Stimulated activated naive B cell treated with anti-CD40 and anti-IgM and Interleukin-4, amounts not matched to agents 10 μg/mL and 1 μg/mL and 100 μg/mL, for 72 hours (primary cell): ENCODE measurements around the gene NPC1.
A peak's percentile ranks its signal among the peaks of the same experiment; 100 is the strongest.
"Not testable (repeated sequence)": the region's sequence is repeated elsewhere in the genome, so short reads cannot be mapped to it uniquely, and the experiment has no call there.

Experiments
- ATAC-seq, 2 donors: fragments of 150-1000 bp; cut with Tn5 transposase; replicated peaks; 2 replicates each; pipeline ENCODE4 v1.10.0; 2021; ENCODE audit warnings: moderate library complexity in 1 of 2
- DNase-seq: peaks from one replicate; pipeline ENCODE4 v3.0.0; 2021
- H3K27ac Mint-ChIP-seq: one replicate; pipeline ENCODE4 v1.8.0; 2022; ENCODE audit warnings: mild to moderate bottlenecking, mixed read lengths
- H3K27me3 Mint-ChIP-seq, 2 donors: one replicate each; pipeline ENCODE4 v1.8.0; 2022; ENCODE audit warnings: mixed read lengths in 2 of 2
- H3K36me3 Mint-ChIP-seq, 2 donors: one replicate each; pipeline ENCODE4 v1.8.0; 2022; ENCODE audit warnings: mixed read lengths in 2 of 2, mild to moderate bottlenecking in 1 of 2
- H3K4me1 Mint-ChIP-seq, 2 donors: one replicate each; pipeline ENCODE4 v1.8.0; 2022; ENCODE audit warnings: mixed read lengths in 2 of 2, mild to moderate bottlenecking in 1 of 2
- H3K4me3 Mint-ChIP-seq, 2 donors: one replicate each; pipeline ENCODE4 v1.8.0; 2022; ENCODE audit warnings: mild to moderate bottlenecking in 2 of 2, mixed read lengths in 2 of 2, moderate library complexity in 1 of 2
- H3K9me3 Mint-ChIP-seq, 2 donors: one replicate each; pipeline ENCODE4 v1.8.0; 2022; ENCODE audit warnings: mixed read lengths in 2 of 2, mild to moderate bottlenecking in 1 of 2

Gene NPC1

DNA sequence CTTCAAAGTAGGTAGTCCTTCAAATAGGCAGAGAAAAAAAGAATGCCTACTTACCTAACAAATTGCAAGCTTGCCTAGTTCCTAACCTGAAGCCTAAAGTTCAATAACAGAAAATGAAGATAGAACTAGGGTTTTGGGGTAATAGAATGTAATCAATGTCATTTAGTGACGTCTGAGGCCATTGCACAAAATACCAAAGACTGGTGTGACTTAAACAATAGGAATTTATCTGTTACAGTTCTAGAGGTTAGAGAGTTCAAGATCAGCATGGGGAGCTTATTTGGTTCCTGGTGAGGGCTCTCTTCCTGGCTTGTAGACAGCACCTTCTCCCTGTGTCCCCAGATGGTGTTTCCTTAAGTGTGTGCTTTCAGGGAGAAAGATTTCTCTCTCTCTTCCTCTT lies 4.7 kb upstream of the NPC1 start:
- H3K4me3 Mint-ChIP-seq, result no peak overlapping the region
- peaks cover 4 to 12% of the 10 kb centered on the region in 2 donors for H3K4me1 Mint-ChIP-seq
- ATAC-seq, result no peak
- H3K27ac Mint-ChIP-seq, result no peak overlapping the region
- no peaks in the 10 kb centered on the region for H3K9me3 Mint-ChIP-seq
- H3K27me3 Mint-ChIP-seq, result no peaks in the 10 kb centered on the region
- DNase-seq, result no peak
- H3K36me3 Mint-ChIP-seq, result no peaks in the 10 kb centered on the region

DNA sequence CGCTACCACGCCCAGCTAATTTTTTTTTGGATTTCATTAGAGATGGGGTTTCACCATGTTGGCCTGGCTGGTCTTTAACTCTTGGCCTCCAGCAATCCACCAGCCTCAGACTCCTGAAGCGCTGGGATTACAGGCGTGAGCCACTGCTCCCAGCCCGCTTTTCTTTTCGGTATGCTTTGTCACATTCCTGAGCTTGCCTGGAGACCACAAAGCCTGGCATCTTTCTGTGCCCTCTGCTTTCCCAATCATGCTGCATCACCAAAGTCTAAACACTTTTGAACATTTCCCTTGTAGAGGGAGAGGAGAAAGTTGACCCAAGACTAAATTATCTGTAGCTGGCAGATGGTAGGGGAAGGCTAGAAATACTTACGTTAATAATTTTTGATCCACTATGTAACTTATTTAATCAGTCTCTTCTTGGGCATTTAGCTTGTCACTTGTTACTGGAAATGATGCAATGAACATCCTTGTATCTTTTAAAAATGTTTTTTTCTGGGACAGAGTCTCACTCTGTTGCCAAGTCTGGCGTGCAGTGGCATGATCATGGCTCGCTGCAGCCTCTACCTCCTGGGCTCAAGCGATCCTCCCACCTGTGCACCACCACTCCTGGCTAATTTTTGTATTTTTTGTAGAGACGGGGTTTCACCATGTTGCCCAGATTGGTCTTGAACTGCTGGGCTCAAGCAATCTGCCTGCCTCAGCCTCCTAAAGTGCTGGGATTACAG lies 2.7 kb upstream of the NPC1 start:
- H3K4me3 Mint-ChIP-seq, result no peak overlapping the region
- ATAC-seq (no peak), DNase-seq (no peak)
- peaks cover 2% of the 10 kb centered on the region in 2 donors for H3K36me3 Mint-ChIP-seq
- no peaks in the 10 kb centered on the region for H3K27me3 Mint-ChIP-seq
- no peaks in the 10 kb centered on the region for H3K9me3 Mint-ChIP-seq
- H3K27ac Mint-ChIP-seq, result no peak overlapping the region
- H3K4me1 Mint-ChIP-seq, result peaks cover 12 to 24% of the 10 kb centered on the region in 2 donors

DNA sequence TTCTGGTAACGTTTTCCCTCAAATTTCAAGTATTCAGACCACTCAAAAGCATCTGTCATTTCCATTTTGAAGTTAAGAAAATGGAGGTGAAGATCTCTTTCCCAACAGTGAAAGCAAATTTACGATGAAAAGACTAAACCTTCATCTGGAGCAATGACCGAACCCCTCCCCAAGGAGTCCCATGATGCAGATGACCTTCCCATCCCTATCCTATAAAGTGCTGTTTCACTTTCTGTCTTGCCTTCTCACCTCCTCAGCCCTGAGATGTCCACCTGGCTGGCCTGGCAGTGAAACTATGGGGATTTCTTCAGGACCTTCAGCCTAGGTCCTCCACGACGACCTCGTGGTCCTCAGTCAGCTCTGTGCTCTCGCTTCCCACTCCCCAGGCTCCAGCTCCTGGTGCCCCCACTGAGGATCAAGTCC lies 925 bp upstream of the NPC1 start:
- peaks cover 14 to 36% of the 10 kb centered on the region in 2 donors for H3K4me1 Mint-ChIP-seq
- H3K27ac Mint-ChIP-seq, result peak overlapping the region; percentile 91
- DNase-seq (no peak), ATAC-seq (no peak)
- no peaks in the 10 kb centered on the region for H3K9me3 Mint-ChIP-seq
- H3K36me3 Mint-ChIP-seq, result peaks cover 2 to 11% of the 10 kb centered on the region in 2 donors
- no peaks in the 10 kb centered on the region for H3K27me3 Mint-ChIP-seq
- peak overlapping the region; percentile 92 to 95 for H3K4me3 Mint-ChIP-seq

DNA sequence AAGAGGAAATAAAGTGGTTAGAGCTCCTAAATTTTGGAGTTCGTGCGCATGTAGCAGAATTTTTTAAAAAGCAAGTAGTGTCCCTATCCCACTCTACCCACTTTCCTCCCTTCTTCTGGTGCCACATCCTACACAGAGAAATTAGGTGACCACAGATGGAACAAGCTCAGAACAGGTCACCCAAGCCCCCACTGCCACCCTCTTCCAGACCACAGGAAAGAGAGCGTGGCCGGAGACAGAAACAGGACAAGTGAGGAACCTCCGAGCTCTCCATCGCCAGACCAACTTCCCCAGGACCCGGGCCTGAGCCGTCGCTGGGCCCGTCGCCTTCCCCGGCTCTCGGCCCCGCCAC lies 433 bp downstream of the NPC1 start:
- Mint-ChIP-seq H3K27me3 (no peaks in the 10 kb centered on the region), H3K27ac (peak overlapping the region; percentile 97), H3K9me3 (no peaks in the 10 kb centered on the region), H3K36me3 (peaks cover 7 to 20% of the 10 kb centered on the region in 2 donors), H3K4me3 (peak overlapping the region; percentile 92 to 95), H3K4me1 (peaks cover 14 to 46% of the 10 kb centered on the region in 2 donors)
- DNase-seq (no peak), ATAC-seq (no peak)

DNA sequence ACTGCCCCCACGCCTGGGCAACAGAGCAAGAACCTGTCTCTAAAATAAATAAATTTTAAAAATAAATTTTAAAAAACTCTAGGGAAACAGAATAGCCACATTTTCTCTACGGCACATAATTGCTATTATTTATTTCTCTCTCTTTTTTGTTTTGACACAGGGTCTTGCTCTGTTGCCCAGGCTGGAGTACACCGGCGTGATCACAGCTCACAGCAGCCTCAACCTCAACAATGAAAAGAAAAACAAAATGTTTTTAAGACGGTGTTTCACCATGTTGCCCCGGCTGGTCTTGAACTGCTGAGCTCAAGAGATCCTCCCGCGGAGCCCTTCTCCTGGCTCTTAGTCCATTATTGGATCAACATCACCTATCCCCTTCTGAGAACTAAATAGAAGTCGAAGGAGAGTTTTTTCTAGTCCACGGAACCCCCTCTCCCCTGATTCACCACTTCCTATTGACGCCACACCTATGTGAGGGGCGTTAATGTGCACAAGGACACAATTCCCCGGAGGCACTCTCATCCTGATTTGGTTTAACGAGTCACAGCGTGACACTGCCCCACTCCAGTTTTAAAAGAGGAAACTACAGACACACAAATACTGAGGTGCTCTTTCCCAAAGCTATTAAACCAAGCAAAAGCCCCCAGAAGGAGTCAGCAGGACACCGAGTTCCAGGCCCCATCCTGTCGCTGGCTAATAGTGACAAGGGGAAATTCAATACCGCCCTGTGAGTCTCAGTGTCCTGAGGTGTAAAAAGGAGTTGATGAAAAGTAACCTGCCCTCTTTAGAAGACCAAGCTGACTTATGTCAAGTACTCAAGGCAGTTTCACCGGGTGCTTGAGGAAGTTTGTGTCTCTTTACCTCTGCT lies 1.1 kb downstream of the NPC1 start:
- ATAC-seq (peak; percentile 8 to 17), DNase-seq (peak; percentile 36)
- Mint-ChIP-seq H3K4me3 (peak overlapping the region; percentile 92 to 95), H3K27ac (peak overlapping the region; percentile 97), H3K4me1 (peaks cover 15 to 52% of the 10 kb centered on the region in 2 donors), H3K27me3 (no peaks in the 10 kb centered on the region), H3K9me3 (no peaks in the 10 kb centered on the region), H3K36me3 (peaks cover 7 to 26% of the 10 kb centered on the region in 2 donors)

DNA sequence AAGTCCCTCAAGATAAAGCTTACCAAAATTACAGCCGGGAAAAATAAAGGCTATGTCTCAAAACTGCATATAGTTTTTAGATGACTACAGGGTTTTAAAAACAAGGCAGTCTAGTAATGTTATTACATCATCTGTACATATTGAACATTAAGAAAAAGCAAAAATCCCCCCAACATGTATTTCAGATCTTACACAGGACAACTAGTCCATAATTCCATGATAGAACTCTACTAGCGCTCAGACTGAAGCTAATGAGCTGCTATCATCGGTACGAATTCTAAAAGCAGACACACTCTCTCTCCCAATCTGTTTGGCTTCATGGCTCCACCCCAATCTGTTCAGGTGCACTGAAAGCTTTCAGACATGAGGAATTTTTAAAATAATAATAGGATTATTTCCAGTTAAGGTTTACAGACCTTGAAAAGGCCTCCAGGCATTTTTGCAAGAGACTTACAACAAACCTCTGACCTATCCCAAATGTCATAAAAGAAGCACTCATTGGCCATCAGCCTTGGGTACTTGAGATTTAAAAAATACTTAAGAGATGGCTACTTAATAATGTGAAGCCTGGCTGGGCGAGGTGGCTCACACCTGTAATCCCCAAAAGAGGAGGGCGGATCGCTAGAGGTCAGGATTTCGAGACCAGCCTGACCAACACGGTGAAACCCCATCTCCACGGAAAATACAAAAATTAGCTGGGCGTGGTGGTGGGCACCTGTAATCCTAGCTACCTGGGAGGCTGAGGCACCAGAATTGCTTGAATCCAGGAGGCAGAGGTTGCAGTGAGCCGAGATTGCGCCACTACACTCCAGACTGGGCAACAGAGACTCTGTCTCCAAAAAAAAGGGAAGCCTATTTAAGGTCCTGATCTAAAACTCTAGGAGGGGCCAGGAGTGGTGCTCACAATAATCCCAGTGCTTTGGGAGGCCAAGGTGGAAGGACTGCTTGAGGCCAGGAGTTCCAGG lies 2.0 kb downstream of the NPC1 start:
- DNase-seq, result no peak
- H3K27ac Mint-ChIP-seq, result no peak overlapping the region

DNA sequence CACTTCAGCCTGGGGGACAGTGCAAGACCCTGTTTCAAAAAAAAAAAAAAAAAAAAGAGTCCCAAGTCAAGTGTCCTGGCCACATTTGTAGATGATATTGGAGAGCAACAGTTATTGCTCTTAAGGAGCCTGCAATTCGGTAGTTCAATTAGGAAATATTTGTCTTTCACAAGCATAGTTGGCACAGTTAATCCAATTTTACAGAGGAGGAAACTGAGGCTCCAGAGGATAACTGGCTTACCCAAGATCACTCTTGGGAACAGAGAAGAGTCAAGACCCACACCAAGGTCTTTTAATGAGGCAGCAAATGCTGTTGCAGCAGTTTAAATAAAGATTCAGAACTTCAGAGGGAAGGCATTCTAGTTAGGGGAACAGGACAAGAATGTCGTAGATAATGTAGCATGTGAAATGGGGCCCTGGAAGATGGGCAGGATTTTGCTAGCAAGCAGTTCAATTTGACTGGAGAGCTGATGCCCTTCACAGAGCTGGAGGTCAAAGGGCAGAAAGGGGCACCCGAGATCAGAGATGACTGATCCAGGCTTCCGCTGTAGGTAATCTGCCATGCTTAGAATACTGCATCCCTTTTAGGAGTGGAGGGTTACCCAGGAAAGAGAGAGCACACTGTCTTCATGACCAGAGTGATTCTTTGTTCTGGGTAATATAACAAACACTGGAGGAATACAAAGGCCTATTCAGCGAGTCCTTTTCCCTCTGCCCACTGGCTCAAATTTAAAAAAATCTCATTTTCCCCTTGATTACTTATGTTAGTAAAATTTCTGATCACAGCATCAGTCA lies 3.0 kb downstream of the NPC1 start:
- peaks cover 17 to 40% of the 10 kb centered on the region in 2 donors for H3K36me3 Mint-ChIP-seq
- no peak overlapping the region for H3K27ac Mint-ChIP-seq
- no peak overlapping the region for H3K4me3 Mint-ChIP-seq
- H3K27me3 Mint-ChIP-seq, result no peaks in the 10 kb centered on the region
- no peak for ATAC-seq
- DNase-seq, result no peak
- H3K4me1 Mint-ChIP-seq, result peaks cover 26 to 70% of the 10 kb centered on the region in 2 donors
- no peaks in the 10 kb centered on the region for H3K9me3 Mint-ChIP-seq

More for the DNA sequence above, 2.0 kb downstream of the NPC1 start:
- peaks cover 9 to 30% of the 10 kb centered on the region in 2 donors for H3K36me3 Mint-ChIP-seq
- peak overlapping the region; percentile 32 to 37 for H3K4me3 Mint-ChIP-seq
- ATAC-seq, result no peak
- H3K27me3 Mint-ChIP-seq, result no peaks in the 10 kb centered on the region
- no peaks in the 10 kb centered on the region for H3K9me3 Mint-ChIP-seq
- peaks cover 17 to 60% of the 10 kb centered on the region in 2 donors for H3K4me1 Mint-ChIP-seq

DNA sequence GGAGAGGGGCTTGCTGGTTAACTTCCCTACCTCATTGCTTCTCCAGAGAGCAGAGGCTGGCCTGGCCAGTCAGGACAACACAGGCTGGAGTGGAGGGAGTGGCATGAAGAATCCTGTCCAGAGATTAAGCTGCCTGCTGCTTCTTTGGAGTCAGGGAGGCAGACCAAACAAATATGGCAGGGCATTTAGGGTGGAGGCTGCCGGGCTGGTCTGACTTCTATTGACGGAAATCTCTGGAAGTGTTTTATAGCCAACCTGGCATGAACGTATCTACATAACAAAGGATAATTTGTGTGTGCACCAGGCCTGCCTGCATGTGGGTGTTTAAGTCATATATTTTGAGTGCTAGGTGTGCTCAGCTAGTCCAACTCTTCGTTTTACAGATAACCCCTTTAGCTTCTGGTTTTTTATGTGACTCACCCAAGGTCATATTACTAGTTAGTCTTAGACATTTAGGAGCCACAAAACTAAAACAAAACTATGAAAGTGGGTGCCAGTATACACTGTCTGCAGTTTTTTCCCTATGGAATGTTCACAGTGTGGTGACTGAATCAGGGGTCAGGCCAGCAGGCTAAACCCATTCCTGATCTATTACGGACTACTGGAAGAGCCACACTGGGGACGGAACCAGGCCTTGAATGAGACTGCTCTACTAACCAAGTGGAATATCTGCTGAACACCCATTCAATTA lies 5.5 kb downstream of the NPC1 start:
- no peak for ATAC-seq
- H3K27ac Mint-ChIP-seq, result no peak overlapping the region
- H3K4me1 Mint-ChIP-seq, result peaks cover 22 to 60% of the 10 kb centered on the region in 2 donors
- peaks cover 28 to 48% of the 10 kb centered on the region in 2 donors for H3K36me3 Mint-ChIP-seq
- DNase-seq, result no peak
- H3K4me3 Mint-ChIP-seq, result no peak overlapping the region
- no peaks in the 10 kb centered on the region for H3K27me3 Mint-ChIP-seq
- H3K9me3 Mint-ChIP-seq, result no peaks in the 10 kb centered on the region

DNA sequence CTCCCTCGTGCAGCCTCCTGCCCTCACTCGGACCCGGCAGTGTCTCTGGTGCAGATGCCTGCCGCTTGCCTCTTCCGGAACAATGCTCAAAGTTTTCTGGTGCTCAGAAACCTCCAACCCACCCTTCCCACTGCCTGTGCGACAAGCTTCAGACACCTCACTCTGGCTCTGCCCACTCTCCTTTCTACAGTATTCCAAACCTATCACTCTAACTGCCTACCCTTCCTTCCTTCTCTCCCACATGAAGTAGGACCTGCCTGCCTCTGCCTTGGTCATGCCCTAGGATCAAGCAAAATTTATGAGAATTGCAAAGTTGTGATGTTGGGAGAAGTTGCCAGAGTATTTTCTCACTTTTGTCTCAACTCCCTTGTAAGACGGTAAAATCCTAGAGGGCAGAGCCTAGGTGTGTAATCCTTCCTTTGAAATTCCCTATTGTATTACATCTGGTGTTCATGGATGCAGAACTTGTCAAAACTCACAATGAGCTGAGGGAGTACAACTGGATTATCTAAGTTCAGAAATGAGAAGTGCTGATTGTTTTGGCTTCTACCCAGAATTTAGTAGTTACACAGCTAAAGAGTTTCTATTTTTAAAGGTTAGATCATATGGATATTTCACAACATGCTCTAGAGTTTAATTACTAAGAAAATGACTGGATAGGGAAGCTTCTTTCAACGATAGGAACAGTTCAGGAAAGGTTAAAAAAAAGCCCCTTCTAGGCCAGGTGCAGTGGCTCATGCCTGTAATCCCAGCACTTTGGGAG lies 7.2 kb downstream of the NPC1 start:
- Mint-ChIP-seq H3K36me3 (peaks cover 31 to 54% of the 10 kb centered on the region in 2 donors), H3K4me1 (peaks cover 21 to 60% of the 10 kb centered on the region in 2 donors), H3K27ac (peak overlapping the region; percentile 72), H3K27me3 (no peaks in the 10 kb centered on the region), H3K4me3 (no peak overlapping the region), H3K9me3 (no peaks in the 10 kb centered on the region)
- ATAC-seq (no peak), DNase-seq (no peak)

DNA sequence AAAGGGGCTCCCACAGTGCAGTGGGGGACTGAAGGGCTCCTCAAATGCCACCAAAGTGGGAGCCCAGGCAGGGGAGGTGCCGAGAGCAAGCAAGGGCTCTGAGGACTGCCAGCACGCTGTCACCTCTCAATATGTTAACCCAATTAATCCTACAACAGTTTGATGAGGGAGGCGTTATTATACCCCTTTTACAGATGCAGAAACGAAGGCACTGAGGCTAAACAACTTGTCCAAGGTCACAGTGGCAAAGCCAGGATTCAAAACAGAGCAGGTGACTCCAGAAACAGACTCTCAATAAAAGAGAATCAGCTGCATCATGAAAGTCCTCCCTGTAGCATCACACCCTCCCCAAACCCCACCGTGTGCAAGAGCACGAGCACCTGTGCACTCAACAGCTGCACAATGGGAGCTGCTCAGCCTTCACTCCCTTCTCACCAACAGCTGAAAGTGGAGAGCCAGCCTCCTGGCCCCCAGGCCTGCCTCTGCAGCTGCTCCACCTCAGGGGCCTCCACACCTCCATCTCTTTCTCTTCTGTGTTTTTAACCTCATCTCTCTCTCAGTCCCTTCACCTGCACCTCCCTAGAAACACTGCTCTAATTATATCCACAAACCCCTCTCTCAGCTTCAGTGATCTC lies 8.1 kb downstream of the NPC1 start:
- Mint-ChIP-seq H3K36me3 (peaks cover 31 to 57% of the 10 kb centered on the region in 2 donors), H3K27ac (peak overlapping the region; percentile 72), H3K27me3 (no peaks in the 10 kb centered on the region), H3K4me1 (peaks cover 18 to 53% of the 10 kb centered on the region in 2 donors), H3K4me3 (no peak overlapping the region), H3K9me3 (no peaks in the 10 kb centered on the region)
- DNase-seq, result no peak
- no peak for ATAC-seq

DNA sequence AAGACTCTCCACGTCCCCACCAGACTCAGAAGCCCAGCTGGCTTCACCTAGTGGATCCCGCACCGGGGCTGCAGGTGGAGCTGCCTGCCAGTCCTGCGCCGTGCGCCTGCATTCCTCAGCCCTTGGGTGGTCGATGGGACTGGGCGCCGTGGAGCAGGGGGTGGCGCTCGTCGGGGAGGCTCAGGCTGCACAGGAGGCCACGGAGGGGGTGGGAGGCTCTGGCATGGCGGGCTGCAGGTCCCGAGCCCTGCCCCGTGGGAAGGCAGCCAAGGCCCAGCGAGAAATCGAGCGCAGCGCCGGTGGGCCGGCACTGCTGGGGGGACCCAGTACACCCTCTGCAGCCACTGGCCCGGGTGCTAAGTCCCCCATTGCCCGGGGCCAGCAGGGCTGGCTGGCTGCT lies 8.8 kb downstream of the NPC1 start:
- H3K27me3 Mint-ChIP-seq, H3K4me3 Mint-ChIP-seq, DNase-seq, H3K27ac Mint-ChIP-seq, H3K9me3 Mint-ChIP-seq, ATAC-seq: not testable (repeated sequence)
- Mint-ChIP-seq H3K36me3 (peaks cover 31 to 52% of the 10 kb centered on the region in 2 donors), H3K4me1 (peaks cover 18 to 50% of the 10 kb centered on the region in 2 donors)

DNA sequence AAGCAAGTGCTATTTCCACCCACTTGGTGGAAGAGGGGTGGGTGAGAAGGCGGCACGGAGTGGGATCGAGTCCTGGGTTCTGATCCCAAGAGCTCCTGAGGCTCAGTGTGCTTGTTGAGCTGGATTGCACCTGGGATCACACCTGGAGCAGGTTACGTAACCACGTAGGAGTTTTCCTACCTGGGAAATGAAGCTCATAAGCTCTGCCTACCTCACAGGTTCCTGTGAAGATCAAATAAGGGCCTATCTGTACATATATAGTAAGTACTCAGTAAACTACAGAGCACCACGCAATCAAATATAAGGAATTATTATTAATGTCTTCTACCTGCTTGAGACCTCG lies 11.0 kb downstream of the NPC1 start:
- no peak overlapping the region for H3K4me3 Mint-ChIP-seq
- peaks cover 17 to 32% of the 10 kb centered on the region in 2 donors for H3K4me1 Mint-ChIP-seq
- ATAC-seq, result no peak

More for the DNA sequence above, 11.0 kb downstream of the NPC1 start:
- no peaks in the 10 kb centered on the region for H3K9me3 Mint-ChIP-seq
- no peak for DNase-seq
- H3K27ac Mint-ChIP-seq, result no peak overlapping the region
- peaks cover 32 to 49% of the 10 kb centered on the region in 2 donors for H3K36me3 Mint-ChIP-seq
- H3K27me3 Mint-ChIP-seq, result no peaks in the 10 kb centered on the region
